Spleen (tissue), 11 donors: ENCODE results near the gene MARK2. TPM values are rescaled to one million over a fixed set of nuclear protein-coding genes. Genes with fewer than 3 reads are reported as not detected.
A peak's percentile ranks its signal among the peaks of the same experiment; 100 is the strongest.

Source experiments
- DNase-seq: peaks from one replicate; pipeline ENCODE4 v3.0.0-alpha.2; 2020
- H3K27ac ChIP-seq, 8 donors: fragments of 200-600 bp; sonication (generic) in 7 of 8; 1 replicate in 4 of 8; 2 replicates in 4 of 8; pipeline versions ENCODE4 v1.5.0 to v1.8.0; 2016 to 2021; ENCODE audit warnings: inconsistent platforms in 4 of 8, mild to moderate bottlenecking in 4 of 8, moderate library complexity in 1 of 8
- H3K27me3 ChIP-seq, 7 donors: fragments of 200-600 bp; sonication (generic) in 6 of 7; replicated peaks in 1 of 7; 1 replicate in 4 of 7; 2 replicates in 3 of 7; pipeline versions ENCODE4 v1.5.0 to v1.8.0; 2016 to 2021; ENCODE audit warnings: inconsistent platforms in 3 of 7, mild to moderate bottlenecking in 1 of 7
- H3K36me3 ChIP-seq, 6 donors: fragments of 200-600 bp; sonication (generic) in 5 of 6; 1 replicate in 4 of 6; 2 replicates in 2 of 6; pipeline versions ENCODE4 v1.5.0 to v1.8.0; 2016 to 2021; ENCODE audit warnings: inconsistent platforms in 2 of 6
- H3K4me1 ChIP-seq, 6 donors: fragments of 200-600 bp; sonication (generic) in 5 of 6; 1 replicate in 3 of 6; 2 replicates in 3 of 6; pipeline versions ENCODE4 v1.5.0 to v1.8.0; 2016 to 2021; ENCODE audit warnings: inconsistent platforms in 3 of 6
- H3K4me3 ChIP-seq, 8 donors: fragments of 200-600 bp; sonication (generic) in 7 of 8; 1 replicate in 4 of 8; 2 replicates in 4 of 8; pipeline versions ENCODE4 v1.5.0 to v1.8.0; 2016 to 2021; ENCODE audit warnings: inconsistent platforms in 4 of 8, mild to moderate bottlenecking in 4 of 8, moderate library complexity in 2 of 8
- H3K9me3 ChIP-seq, 8 donors: fragments of 200-600 bp; sonication (generic) in 7 of 8; 1 replicate in 4 of 8; 2 replicates in 4 of 8; pipeline versions ENCODE4 v1.5.0 to v1.8.0; 2016 to 2021; ENCODE audit warnings: inconsistent platforms in 4 of 8
- POLR2A ChIP-seq, 3 donors: fragments of 450-650 bp; IDR thresholded peaks; one replicate each; pipeline ENCODE4 v1.5.1; 2017; ENCODE audit warnings: antibody characterized with exemption in 3 of 3, mild to moderate bottlenecking in 1 of 3
- POLR2AphosphoS5 ChIP-seq, 3 donors: sonication (generic); formaldehyde crosslinking; IDR thresholded peaks; one replicate each; pipeline ENCODE4 v1.5.1; 2017; ENCODE audit warnings: antibody characterized with exemption in 3 of 3
- WGBS, 5 donors: extraction: QIAGEN DNeasy Blood & Tissue Kit in 3 of 5; methylation state at CpG; one replicate each; pipeline versions ENCODE4 v1.1.5 to v1.1.7; 2013 to 2018; 5-methylcytosine and 5-hydroxymethylcytosine counted together
- intact Hi-C: fragments of 100-400 bp; cut with DNase I; formaldehyde crosslinking; loops from one replicate; pipeline ENCODE4 v1.15.0; 2023; ENCODE audit warnings: low total_unique reads
- polyA plus RNA-seq, 3 donors: library from polyadenylated mRNA; stranded (reverse); fragments of 200-250 nt; gene quantifications; one replicate each; pipeline ENCODE4 v1.2.1, GENCODE V29; 2013
- total RNA-seq, 7 donors: library from RNA; depleted of rRNA in 3 of 7; stranded (reverse); fragments of >200 nt in 3 of 7; fragmentation: NEBNext Ultra II Directional in 4 of 7; extraction: Animal tissue kit (Norgen Biotek cat#: 25700) in 4 of 7; gene quantifications; one replicate each; pipeline versions ENCODE4 v1.1.0 to v1.2.1, GENCODE V29; 2016 to 2021
- TF ChIP-seq, protein P1 (sequence below), 11 experiments: fragments of 200-600 bp in 7 of 11; fragments of 450-650 bp in 4 of 11; sonication (generic) in 4 of 11; IDR thresholded peaks in 8 of 11; conservative IDR thresholded peaks in 3 of 11; 1 replicate in 7 of 11; 2 replicates in 4 of 11; pipeline versions ENCODE4 v1.4.0 to v1.8.0; 2016 to 2021; ENCODE audit warnings: antibody characterized with exemption in 11 of 11, inconsistent platforms in 4 of 11, mild to moderate bottlenecking in 1 of 11
- donor health status: healthy with polysubstance abuse.
- donor health status: DM: no; HTN: no; CAD: no; lungs with moderate emphysema.
- donor health status: DM: no; HTN: no; CAD: no.
- donor health status: Bipolar disorder and iron deficiency.
- donor health status: healthy.
- donor health status: DM: no; HTN: no; CAD: no.
- donor health status: DM: yes; HTN: yes; CAD: no.

Gene MARK2
- total and polyA plus RNA-seq, 10 donors, result 6.9 to 67.3 (median 45.3) TPM

DNA sequence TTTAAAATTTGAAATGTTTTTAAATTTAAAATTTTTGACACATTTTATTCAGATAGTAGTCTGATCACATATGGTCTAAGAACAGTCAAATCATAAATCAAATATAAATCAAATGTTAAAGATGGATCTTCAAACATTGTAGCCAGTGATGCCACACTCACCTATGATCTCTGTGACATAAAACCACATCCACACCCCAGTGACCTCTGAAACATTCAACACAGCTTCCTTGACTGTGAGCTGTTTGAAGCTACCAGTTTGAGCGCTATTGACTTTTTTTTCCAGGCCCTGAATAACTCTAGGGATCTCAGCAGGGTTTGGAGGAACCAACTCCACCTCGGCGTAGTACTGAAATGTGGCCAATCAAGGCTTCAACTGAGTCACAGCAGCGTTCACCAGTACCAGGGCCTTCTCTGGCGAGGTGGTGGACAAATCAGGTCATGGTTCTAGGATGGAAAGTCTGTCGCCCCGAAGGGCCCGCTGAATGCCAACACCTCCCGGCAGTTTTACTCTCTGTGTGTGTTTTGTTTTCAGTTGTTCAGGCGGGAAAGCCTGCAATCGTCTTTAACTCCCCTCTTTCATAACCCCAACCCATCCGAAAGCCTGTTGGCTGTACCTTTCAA is 4.3 kb upstream of the MARK2 start:
- intact Hi-C loops, result loop anchor here (5.0 kb wide), 1 partner anchor 313 kb away; no protein-coding TSS in a partner anchor

DNA sequence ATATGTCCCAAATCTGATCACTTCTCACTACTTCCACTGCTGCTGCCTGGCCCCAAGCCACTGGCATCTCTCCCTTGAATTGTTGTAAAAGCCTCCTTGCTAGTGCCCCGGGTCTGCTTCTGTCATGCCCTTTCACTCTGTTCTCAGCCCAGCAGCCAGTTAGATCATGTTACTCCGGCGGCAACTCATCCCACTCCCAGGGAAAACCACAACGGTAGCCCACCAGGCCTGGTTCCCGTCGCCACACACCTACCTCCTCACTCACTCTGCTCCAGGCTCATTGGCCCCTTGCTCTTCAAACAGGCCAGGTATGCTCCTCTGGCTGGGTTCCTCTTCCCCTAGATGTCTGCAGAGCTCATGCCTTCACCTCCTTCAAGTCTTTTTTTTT is 3.8 kb upstream of the MARK2 start:
- WGBS, 5 donors, result 85 to 90% (median 88%) methylated on average over 6 of the region's 6 CpGs
- Histone ChIP-seq H3K27ac (no peak overlapping the region), H3K9me3 (no peaks in the 10 kb centered on the region), H3K27me3 (no peaks in the 10 kb centered on the region), H3K4me1 (peaks cover 12 to 32% (median 19%) of the 10 kb centered on the region in 6 donors), H3K4me3 (no peak overlapping the region), H3K36me3 (no peaks in the 10 kb centered on the region)
- intact Hi-C loops, result loop anchor here (5.0 kb wide), 1 partner anchor 312 kb away; no protein-coding TSS in a partner anchor
- TF ChIP-seq, protein P1, sequence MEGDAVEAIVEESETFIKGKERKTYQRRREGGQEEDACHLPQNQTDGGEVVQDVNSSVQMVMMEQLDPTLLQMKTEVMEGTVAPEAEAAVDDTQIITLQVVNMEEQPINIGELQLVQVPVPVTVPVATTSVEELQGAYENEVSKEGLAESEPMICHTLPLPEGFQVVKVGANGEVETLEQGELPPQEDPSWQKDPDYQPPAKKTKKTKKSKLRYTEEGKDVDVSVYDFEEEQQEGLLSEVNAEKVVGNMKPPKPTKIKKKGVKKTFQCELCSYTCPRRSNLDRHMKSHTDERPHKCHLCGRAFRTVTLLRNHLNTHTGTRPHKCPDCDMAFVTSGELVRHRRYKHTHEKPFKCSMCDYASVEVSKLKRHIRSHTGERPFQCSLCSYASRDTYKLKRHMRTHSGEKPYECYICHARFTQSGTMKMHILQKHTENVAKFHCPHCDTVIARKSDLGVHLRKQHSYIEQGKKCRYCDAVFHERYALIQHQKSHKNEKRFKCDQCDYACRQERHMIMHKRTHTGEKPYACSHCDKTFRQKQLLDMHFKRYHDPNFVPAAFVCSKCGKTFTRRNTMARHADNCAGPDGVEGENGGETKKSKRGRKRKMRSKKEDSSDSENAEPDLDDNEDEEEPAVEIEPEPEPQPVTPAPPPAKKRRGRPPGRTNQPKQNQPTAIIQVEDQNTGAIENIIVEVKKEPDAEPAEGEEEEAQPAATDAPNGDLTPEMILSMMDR (IDR thresholded peaks at IDR 0.05 in 8 of 11, conservative IDR thresholded peaks at IDR 0.05 in 3 of 11), result no peak
- TF ChIP-seq POLR2AphosphoS5 (IDR thresholded peaks at IDR 0.05), result no peak
- TF ChIP-seq POLR2A (IDR thresholded peaks at IDR 0.05), result no peak
- DNase-seq, result no peak

More for the DNA sequence above, 4.3 kb upstream of the MARK2 start:
- Histone ChIP-seq H3K36me3 (no peaks in the 10 kb centered on the region), H3K27ac (no peak overlapping the region), H3K27me3 (no peaks in the 10 kb centered on the region), H3K4me1 (peaks cover 12 to 28% (median 17%) of the 10 kb centered on the region in 6 donors), H3K9me3 (no peaks in the 10 kb centered on the region), H3K4me3 (no peak overlapping the region)
- TF ChIP-seq, protein P1 (IDR thresholded peaks at IDR 0.05 in 8 of 11, conservative IDR thresholded peaks at IDR 0.05 in 3 of 11), result no peak
- TF ChIP-seq POLR2AphosphoS5 (IDR thresholded peaks at IDR 0.05), result no peak
- TF ChIP-seq POLR2A (IDR thresholded peaks at IDR 0.05), result no peak
- no peak for DNase-seq
- WGBS, 5 donors, result 85 to 92% (median 89%) methylated on average over 12 of the region's 12 CpGs

DNA sequence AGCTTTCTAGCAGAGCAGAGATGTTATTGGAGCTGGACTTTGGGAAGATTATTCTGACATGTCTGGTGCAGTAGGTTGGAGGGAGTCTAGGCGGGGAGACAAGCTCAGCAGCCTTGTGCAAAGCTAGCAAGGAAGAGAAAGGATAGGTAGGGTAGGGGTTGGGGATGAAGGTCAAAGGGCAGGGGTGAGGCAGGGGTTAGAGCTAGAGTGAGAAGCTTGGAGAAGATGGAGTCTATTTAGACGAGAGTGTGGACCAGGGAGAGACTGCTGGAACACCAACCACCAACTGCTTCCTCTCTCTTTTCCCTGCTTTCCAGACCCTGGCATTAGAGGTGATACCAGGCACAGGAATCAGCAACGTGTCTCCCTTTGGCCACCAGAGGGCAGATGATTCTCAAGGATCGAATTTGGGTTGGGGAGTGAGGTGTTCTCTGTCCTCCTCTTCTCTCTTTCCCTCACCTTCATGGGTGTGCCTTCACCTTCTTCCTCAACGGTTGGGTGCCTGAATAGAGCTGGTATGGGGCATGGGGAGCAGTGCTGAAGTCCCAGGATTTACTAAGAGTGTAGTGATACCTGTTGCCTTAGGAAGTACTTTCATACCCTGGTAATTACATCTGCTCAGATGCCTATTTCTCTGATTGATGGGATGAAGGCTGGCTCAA is 1.8 kb upstream of the MARK2 start:
- no peaks in the 10 kb centered on the region for H3K9me3 ChIP-seq
- 8 to 16% (median 10%) methylated on average over 5 of the region's 5 CpGs for WGBS, 5 donors
- peaks cover 27 to 52% (median 38%) of the 10 kb centered on the region in 6 donors for H3K4me1 ChIP-seq
- DNase-seq, result peak; percentile 81
- no peak for TF ChIP-seq POLR2A (IDR thresholded peaks at IDR 0.05)
- TF ChIP-seq, protein P1 (IDR thresholded peaks at IDR 0.05 in 8 of 11, conservative IDR thresholded peaks at IDR 0.05 in 3 of 11), result peak; percentile 81 to 97 (median 93)
- TF ChIP-seq POLR2AphosphoS5 (IDR thresholded peaks at IDR 0.05), result peak in 1 of 3 donors; percentile 60
- H3K27ac ChIP-seq, result peak overlapping the region; percentile 85 to 99 (median 96)
- peaks cover 0 to 12% (median 4%) of the 10 kb centered on the region in 6 donors for H3K36me3 ChIP-seq
- peak overlapping the region in 1 of 8 donors; percentile 89 for H3K4me3 ChIP-seq
- H3K27me3 ChIP-seq, result no peaks in the 10 kb centered on the region
- intact Hi-C loops, result loop anchor here (2.0 to 5.0 kb wide), 2 partner anchors 104 to 310 kb away; no protein-coding TSS in a partner anchor

DNA sequence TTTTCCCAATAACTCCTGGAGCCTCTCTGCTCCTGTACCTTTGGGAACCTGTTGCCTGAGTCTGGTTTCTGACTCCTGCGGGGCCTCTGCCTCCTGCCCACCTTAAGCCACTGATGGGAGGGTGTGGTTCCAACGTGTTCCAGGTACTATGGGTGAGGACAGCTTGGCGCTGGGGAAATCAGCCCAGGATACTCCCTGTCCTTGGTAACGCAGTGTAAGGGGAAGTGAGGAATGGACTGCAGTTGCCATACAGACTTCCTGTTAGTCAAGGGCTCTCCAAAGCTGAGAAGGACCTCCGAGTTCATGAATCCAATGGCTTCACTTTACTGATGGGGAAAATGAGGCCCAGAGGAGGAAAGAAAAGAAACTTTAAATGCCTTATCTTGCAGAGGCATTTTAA is 1.2 kb upstream of the MARK2 start:
- H3K9me3 ChIP-seq, result no peaks in the 10 kb centered on the region
- WGBS, 5 donors, result 25 to 52% (median 26%) methylated on average over 5 of the region's 5 CpGs
- DNase-seq, result peak; percentile 81
- H3K4me1 ChIP-seq, result peaks cover 29 to 52% (median 44%) of the 10 kb centered on the region in 6 donors
- H3K27ac ChIP-seq, result peak overlapping the region; percentile 85 to 99 (median 96)
- peak overlapping the region in 7 of 8 donors; percentile 16 to 99 (median 89) for H3K4me3 ChIP-seq
- H3K36me3 ChIP-seq, result peaks cover 0 to 18% (median 5%) of the 10 kb centered on the region in 6 donors
- intact Hi-C loops, result loop anchor here (2.0 to 5.0 kb wide), 2 partner anchors 103 to 310 kb away; no protein-coding TSS in a partner anchor
- no peak for TF ChIP-seq POLR2AphosphoS5 (IDR thresholded peaks at IDR 0.05)
- TF ChIP-seq POLR2A (IDR thresholded peaks at IDR 0.05), result no peak
- TF ChIP-seq, protein P1 (IDR thresholded peaks at IDR 0.05 in 8 of 11, conservative IDR thresholded peaks at IDR 0.05 in 3 of 11), result no peak
- no peaks in the 10 kb centered on the region for H3K27me3 ChIP-seq
